Esophagus muscularis mucosa (tissue), 4 donors: ENCODE measurements around the gene DDI2. TPM values are rescaled to one million over a fixed set of nuclear protein-coding genes. Genes with fewer than 3 reads are reported as not detected.
"Not testable (repeated sequence)": the region's sequence is repeated elsewhere in the genome, so short reads cannot be mapped to it uniquely, and the experiment has no call there.

Source experiments
- DNase-seq: peaks from one replicate; pipeline ENCODE4 v3.0.0-alpha.2; 2017; ENCODE audit errors: extremely low spot score
- H3K27ac ChIP-seq, 4 donors: fragments of 200-600 bp; sonication (generic); replicated peaks in 1 of 4; 1 replicate in 3 of 4; 2 replicates in 1 of 4; pipeline ENCODE4 v1.5.1; 2016 to 2019; ENCODE audit warnings: mild to moderate bottlenecking in 1 of 4
- H3K27me3 ChIP-seq, 4 donors: fragments of 200-600 bp; sonication (generic); one replicate each; pipeline versions ENCODE4 v1.5.1 to v1.6.0; 2016 to 2019
- H3K36me3 ChIP-seq, 4 donors: fragments of 200-600 bp; sonication (generic); one replicate each; pipeline ENCODE4 v1.5.1; 2016 to 2019
- H3K4me1 ChIP-seq, 4 donors: fragments of 200-600 bp; sonication (generic); one replicate each; pipeline ENCODE4 v1.5.1; 2016 to 2019
- H3K4me3 ChIP-seq, 4 donors: fragments of 200-600 bp; sonication (generic); 1 replicate in 2 of 4; 2 replicates in 2 of 4; pipeline ENCODE4 v1.5.1; 2016 to 2019; ENCODE audit warnings: mild to moderate bottlenecking in 4 of 4, moderate library complexity in 1 of 4
- H3K9me3 ChIP-seq, 4 donors: fragments of 200-600 bp; sonication (generic); 1 replicate in 3 of 4; 2 replicates in 1 of 4; pipeline ENCODE4 v1.5.1; 2016 to 2019
- CTCF ChIP-seq, 3 experiments: fragments of 200-600 bp in 2 of 3; fragments of 450-650 bp in 1 of 3; sonication (generic) in 2 of 3; IDR thresholded peaks; one replicate each; pipeline ENCODE4 v1.5.1; 2017 to 2019; ENCODE audit warnings: antibody characterized with exemption in 3 of 3, mild to moderate bottlenecking in 2 of 3, moderate library complexity in 1 of 3
- EP300 ChIP-seq: sonication (generic); formaldehyde crosslinking; IDR thresholded peaks from one replicate; pipeline ENCODE4 v1.6.1; 2017; ENCODE audit warnings: antibody characterized with exemption
- POLR2A ChIP-seq: fragments of 450-650 bp; IDR thresholded peaks from one replicate; pipeline ENCODE4 v1.6.1; 2017; ENCODE audit warnings: antibody characterized with exemption, moderate library complexity, mild to moderate bottlenecking, low read depth
- POLR2AphosphoS5 ChIP-seq, 2 donors: sonication (generic); formaldehyde crosslinking; IDR thresholded peaks; one replicate each; pipeline ENCODE4 v1.6.1; 2017; ENCODE audit warnings: antibody characterized with exemption in 2 of 2
- WGBS: methylation state at CpG from one replicate; pipeline ENCODE4 v1.1.5; 2018; 5-methylcytosine and 5-hydroxymethylcytosine counted together
- intact Hi-C: fragments of 100-400 bp; cut with DNase I; formaldehyde crosslinking; loops from one replicate; pipeline ENCODE4 v1.15.1; 2023
- total RNA-seq, 4 donors: library from RNA; depleted of rRNA; stranded (reverse); fragments of >200 nt; gene quantifications; one replicate each; pipeline versions ENCODE4 v1.1.0 to v1.2.1, GENCODE V29; 2016

The DDI2 gene
- total RNA-seq, 4 donors from 2014 or later = 14.4 to 24.9 (median 17.2) TPM

DNA sequence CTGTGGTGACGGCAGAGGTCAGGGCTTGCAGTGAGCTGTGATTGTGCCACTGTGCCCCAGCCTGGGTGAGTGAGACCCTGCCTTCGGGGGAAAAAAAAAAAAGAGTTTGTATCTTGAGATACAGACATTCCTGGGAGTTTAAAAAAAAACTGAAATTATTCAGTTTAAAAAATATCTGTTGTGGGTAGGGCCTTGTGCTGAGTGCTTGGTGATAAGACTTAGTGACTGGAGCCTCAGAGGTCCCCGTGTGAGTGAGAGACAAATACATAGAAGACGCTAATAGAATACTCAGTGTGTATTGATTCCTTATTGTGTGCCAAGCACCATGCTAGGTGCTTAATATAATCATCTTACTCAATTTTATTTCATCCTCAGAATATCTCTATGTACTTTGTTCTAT, 22.7 kb downstream of the DDI2 start:
- WGBS = 95% methylated on average over 4 of the region's 4 CpGs
- TF ChIP-seq CTCF (IDR thresholded peaks at IDR 0.05) = no peak
- no peak for TF ChIP-seq POLR2AphosphoS5 (IDR thresholded peaks at IDR 0.05)
- TF ChIP-seq POLR2A = no peak
- no peak for TF ChIP-seq EP300
- intact Hi-C loops = no loop called here

GRCh38 chr1:15640667-15641066, 23.4 kb downstream of the DDI2 start:
- intact Hi-C loops = no loop called here
- Histone ChIP-seq H3K4me1 (no peaks in the 10 kb centered on the region), H3K27me3 (no peaks in the 10 kb centered on the region), H3K36me3 (peaks cover 27 to 92% (median 87%) of the 10 kb centered on the region in 4 donors), H3K9me3 (no peaks in the 10 kb centered on the region), H3K4me3 (no peak overlapping the region), H3K27ac (no peak overlapping the region)
- 88% methylated on average over 3 of the region's 3 CpGs for WGBS
- no peak for DNase-seq
- TF ChIP-seq POLR2A (no peak), CTCF (IDR thresholded peaks at IDR 0.05) (no peak), POLR2AphosphoS5 (IDR thresholded peaks at IDR 0.05) (no peak), EP300 (no peak)

More for the DNA sequence above, 22.7 kb downstream of the DDI2 start:
- Histone ChIP-seq H3K4me1 (no peaks in the 10 kb centered on the region), H3K27ac (no peak overlapping the region), H3K27me3 (no peaks in the 10 kb centered on the region), H3K4me3 (no peak overlapping the region), H3K9me3 (no peaks in the 10 kb centered on the region), H3K36me3 (peaks cover 29 to 92% (median 89%) of the 10 kb centered on the region in 4 donors)
- DNase-seq = no peak

DNA sequence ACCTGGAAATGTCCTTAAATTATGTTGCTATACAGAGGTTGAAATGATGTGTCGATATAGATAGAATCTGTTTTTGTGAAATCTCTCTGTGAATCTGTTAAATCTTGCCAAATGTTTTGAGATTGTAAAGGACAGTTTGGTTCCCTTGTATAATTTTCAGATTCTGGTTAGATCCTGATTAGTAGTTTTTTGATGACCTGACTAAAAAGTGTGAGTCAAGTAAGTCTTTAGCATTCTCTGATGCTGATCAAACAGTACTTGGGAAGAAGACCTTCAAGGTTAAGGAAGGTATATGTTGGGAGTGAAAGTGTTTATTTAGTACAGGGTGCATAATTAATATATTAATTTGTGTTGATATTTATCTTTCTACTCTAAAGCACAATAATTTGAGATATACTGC, 32.7 kb downstream of the DDI2 start:
- WGBS = 100% methylated on average over 1 of the region's 1 CpG
- Histone ChIP-seq H3K36me3 (peaks cover 24 to 95% (median 62%) of the 10 kb centered on the region in 4 donors), H3K27ac (no peak overlapping the region)

GRCh38 chr1:15650433-15650832, 33.2 kb downstream of the DDI2 start:
- no peaks in the 10 kb centered on the region for H3K9me3 ChIP-seq
- H3K4me1 ChIP-seq = no peaks in the 10 kb centered on the region
- H3K4me3 ChIP-seq = no peak overlapping the region
- no peak for DNase-seq
- intact Hi-C loops = no loop called here
- H3K36me3 ChIP-seq = peaks cover 23 to 95% (median 61%) of the 10 kb centered on the region in 4 donors
- TF ChIP-seq EP300 = no peak
- no peak for TF ChIP-seq CTCF (IDR thresholded peaks at IDR 0.05)
- TF ChIP-seq POLR2AphosphoS5 (IDR thresholded peaks at IDR 0.05) = no peak
- TF ChIP-seq POLR2A = no peak
- 85% methylated on average over 2 of the region's 2 CpGs for WGBS
- H3K27me3 ChIP-seq = no peaks in the 10 kb centered on the region
- no peak overlapping the region for H3K27ac ChIP-seq

More for the DNA sequence above, 32.7 kb downstream of the DDI2 start:
- Histone ChIP-seq H3K27me3 (no peaks in the 10 kb centered on the region), H3K4me1 (no peaks in the 10 kb centered on the region), H3K4me3 (no peak overlapping the region), H3K9me3 (no peaks in the 10 kb centered on the region)
- TF ChIP-seq CTCF (IDR thresholded peaks at IDR 0.05) = no peak
- DNase-seq = no peak
- intact Hi-C loops = no loop called here

GRCh38 chr1:15652130-15652529, 34.9 kb downstream of the DDI2 start:
- 96% methylated on average over 5 of the region's 6 CpGs for WGBS

More at GRCh38 chr1:15652130-15652529, 34.9 kb downstream of the DDI2 start:
- DNase-seq, intact Hi-C loops, H3K27ac ChIP-seq, H3K9me3 ChIP-seq, H3K27me3 ChIP-seq, H3K4me1 ChIP-seq, H3K4me3 ChIP-seq: not testable (repeated sequence)
- H3K36me3 ChIP-seq = peaks cover 19 to 97% (median 66%) of the 10 kb centered on the region in 4 donors
